ENCODE measurements around the gene VAMP7.

- TF ChIP-seq POLR2A (IDR thresholded peaks at IDR 0.05) = no peak
- TF ChIP-seq CTCF (IDR thresholded peaks at IDR 0.05) = no peak
Observed at GRCh38 chrX:155889328-155889727, 8.2 kb downstream of the VAMP7 start.

Data from Peyer's patch (tissue), 4 donors.